ENCODE measurements around the gene NPHS1. TPM values are rescaled to one million over a fixed set of nuclear protein-coding genes. Genes with fewer than 3 reads are reported as not detected.

The NPHS1 gene
- polyA plus RNA-seq, 3 donors, result not detected

DNA sequence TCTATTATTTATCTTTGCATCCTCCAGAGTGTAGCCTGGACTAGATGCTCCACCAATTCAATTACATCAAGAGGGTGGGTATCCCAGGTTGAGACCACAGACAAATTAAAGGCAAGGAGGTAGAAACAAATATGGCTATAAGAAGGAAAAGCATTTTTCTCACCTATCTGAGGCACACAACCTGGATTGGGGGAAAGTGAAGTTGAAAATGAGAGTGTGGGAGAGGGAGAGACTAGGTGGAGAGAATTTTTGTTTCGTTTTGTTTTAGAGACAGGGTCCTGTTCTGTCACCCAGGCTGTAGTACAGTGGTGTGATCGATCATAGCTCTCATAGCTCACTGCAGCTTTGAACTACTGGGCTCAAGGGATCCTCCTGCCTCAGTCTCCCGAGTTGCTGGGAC, 33.9 kb downstream of the NPHS1 start:
- Histone ChIP-seq H3K9ac (ENCODE audit: insufficient read depth, low read length, poor library complexity, severe bottlenecking) (no peak overlapping the region), H3K4me3 (replicated peaks in 1 of 3; ENCODE audit: low read depth in 2 of 3, low read length in 3 of 3) (no peak overlapping the region), H4K20me1 (ENCODE audit: insufficient read depth, low read length) (no peaks in the 10 kb centered on the region), H2AFZ (ENCODE audit: insufficient read depth, low read depth, low read length, poor library complexity, severe bottlenecking) (no peak overlapping the region), H3K79me2 (ENCODE audit: insufficient read depth, low read length) (no peaks in the 10 kb centered on the region), H3K4me2 (replicated peaks; ENCODE audit: extremely low read depth, low read length, poor library complexity, severe bottlenecking) (no peak overlapping the region), H3K36me3 (replicated peaks in 1 of 2; ENCODE audit: control insufficient read depth in 1 of 2, insufficient read depth in 2 of 2, low read length in 2 of 2) (no peaks in the 10 kb centered on the region), H3K27ac (ENCODE audit: low read depth in 1 of 2, low read length in 2 of 2) (no peak overlapping the region), H3K9me3 (replicated peaks in 1 of 2; ENCODE audit: control insufficient read depth in 1 of 2, insufficient read depth in 1 of 2, low read length in 2 of 2) (no peaks in the 10 kb centered on the region), H3K27me3 (ENCODE audit: control insufficient read depth in 2 of 2, insufficient read depth in 2 of 2, low read length in 2 of 2) (peaks cover 0 to 3% of the 10 kb centered on the region in 2 donors), H3K4me1 (ENCODE audit: control insufficient read depth in 1 of 2, insufficient read depth in 2 of 2, low read length in 2 of 2) (no peaks in the 10 kb centered on the region)
- H3K4me3 Mint-ChIP-seq, result no peak overlapping the region
- no peaks in the 10 kb centered on the region for H3K4me1 Mint-ChIP-seq
- no peak for DNase-seq
- peaks cover 0 to 3% (median 0%) of the 10 kb centered on the region in 7 donors for H3K9me3 Mint-ChIP-seq
- WGBS (ENCODE audit: insufficient coverage), result 41% methylated on average over 2 of the region's 3 CpGs
- H3K27ac Mint-ChIP-seq, result no peak overlapping the region
- intact Hi-C loops (cut with micrococcal nuclease), result no loop called here
- H3K36me3 Mint-ChIP-seq, result no peaks in the 10 kb centered on the region
- H3K27me3 Mint-ChIP-seq (ENCODE audit: low read depth in 3 of 3), result peaks cover 1 to 10% (median 9%) of the 10 kb centered on the region in 3 donors
- TF ChIP-seq, protein P1, sequence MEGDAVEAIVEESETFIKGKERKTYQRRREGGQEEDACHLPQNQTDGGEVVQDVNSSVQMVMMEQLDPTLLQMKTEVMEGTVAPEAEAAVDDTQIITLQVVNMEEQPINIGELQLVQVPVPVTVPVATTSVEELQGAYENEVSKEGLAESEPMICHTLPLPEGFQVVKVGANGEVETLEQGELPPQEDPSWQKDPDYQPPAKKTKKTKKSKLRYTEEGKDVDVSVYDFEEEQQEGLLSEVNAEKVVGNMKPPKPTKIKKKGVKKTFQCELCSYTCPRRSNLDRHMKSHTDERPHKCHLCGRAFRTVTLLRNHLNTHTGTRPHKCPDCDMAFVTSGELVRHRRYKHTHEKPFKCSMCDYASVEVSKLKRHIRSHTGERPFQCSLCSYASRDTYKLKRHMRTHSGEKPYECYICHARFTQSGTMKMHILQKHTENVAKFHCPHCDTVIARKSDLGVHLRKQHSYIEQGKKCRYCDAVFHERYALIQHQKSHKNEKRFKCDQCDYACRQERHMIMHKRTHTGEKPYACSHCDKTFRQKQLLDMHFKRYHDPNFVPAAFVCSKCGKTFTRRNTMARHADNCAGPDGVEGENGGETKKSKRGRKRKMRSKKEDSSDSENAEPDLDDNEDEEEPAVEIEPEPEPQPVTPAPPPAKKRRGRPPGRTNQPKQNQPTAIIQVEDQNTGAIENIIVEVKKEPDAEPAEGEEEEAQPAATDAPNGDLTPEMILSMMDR (IDR thresholded peaks at IDR 0.05), result no peak

DNA sequence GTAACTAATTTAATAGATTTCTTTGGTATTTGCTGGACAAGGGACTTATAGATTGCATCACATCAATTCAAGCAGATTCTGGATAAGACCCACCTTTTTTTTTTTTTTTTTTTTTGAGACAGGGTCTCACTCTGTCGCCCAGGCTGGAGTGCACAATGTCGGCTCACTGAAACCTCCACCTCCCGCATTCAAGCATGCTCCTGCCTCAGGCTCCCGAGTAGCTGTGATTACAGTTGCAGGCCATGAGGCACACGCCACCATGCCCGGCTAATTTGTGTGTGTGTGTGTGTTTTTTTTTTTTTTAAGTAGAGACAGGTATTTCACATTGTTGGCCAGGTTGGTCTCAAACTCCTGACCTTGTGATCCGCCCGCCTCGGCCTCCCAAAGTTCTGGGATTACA, 35.5 kb downstream of the NPHS1 start:
- Histone ChIP-seq H3K9me3 (replicated peaks in 1 of 2; ENCODE audit: control insufficient read depth in 1 of 2, insufficient read depth in 1 of 2, low read length in 2 of 2) (no peaks in the 10 kb centered on the region), H2AFZ (ENCODE audit: insufficient read depth, low read depth, low read length, poor library complexity, severe bottlenecking) (no peak overlapping the region), H3K36me3 (replicated peaks in 1 of 2; ENCODE audit: control insufficient read depth in 1 of 2, insufficient read depth in 2 of 2, low read length in 2 of 2) (no peaks in the 10 kb centered on the region), H3K27ac (ENCODE audit: low read depth in 1 of 2, low read length in 2 of 2) (no peak overlapping the region), H3K27me3 (ENCODE audit: control insufficient read depth in 2 of 2, insufficient read depth in 2 of 2, low read length in 2 of 2) (peaks cover 0 to 3% of the 10 kb centered on the region in 2 donors), H4K20me1 (ENCODE audit: insufficient read depth, low read length) (no peaks in the 10 kb centered on the region), H3K4me3 (replicated peaks in 1 of 3; ENCODE audit: low read depth in 2 of 3, low read length in 3 of 3) (no peak overlapping the region), H3K4me1 (ENCODE audit: control insufficient read depth in 1 of 2, insufficient read depth in 2 of 2, low read length in 2 of 2) (no peaks in the 10 kb centered on the region), H3K4me2 (replicated peaks; ENCODE audit: extremely low read depth, low read length, poor library complexity, severe bottlenecking) (no peak overlapping the region), H3K79me2 (ENCODE audit: insufficient read depth, low read length) (no peaks in the 10 kb centered on the region), H3K9ac (ENCODE audit: insufficient read depth, low read length, poor library complexity, severe bottlenecking) (no peak overlapping the region)
- Mint-ChIP-seq H3K36me3 (no peaks in the 10 kb centered on the region), H3K4me1 (no peaks in the 10 kb centered on the region), H3K4me3 (no peak overlapping the region), H3K27ac (no peak overlapping the region), H3K9me3 (peaks cover 0 to 3% (median 0%) of the 10 kb centered on the region in 7 donors), H3K27me3 (ENCODE audit: low read depth in 3 of 3) (peaks cover 3 to 11% (median 10%) of the 10 kb centered on the region in 3 donors)
- WGBS (ENCODE audit: insufficient coverage), result 89% methylated on average over 7 of the region's 9 CpGs
- DNase-seq, result no peak
- TF ChIP-seq, protein P1 (IDR thresholded peaks at IDR 0.05), result no peak
- intact Hi-C loops (cut with micrococcal nuclease), result no loop called here
